NCI-H82 treated with DMSO at 0.1 percent for 48 hours (cell line): ENCODE data around the gene SSR1.

Experiments used
- DNase-seq: peaks from one replicate; lab custom pipeline; 2025; ENCODE audit not compliant: unreplicated experiment; lab: John Stamatoyannopoulos, UW

Gene SSR1

DNA sequence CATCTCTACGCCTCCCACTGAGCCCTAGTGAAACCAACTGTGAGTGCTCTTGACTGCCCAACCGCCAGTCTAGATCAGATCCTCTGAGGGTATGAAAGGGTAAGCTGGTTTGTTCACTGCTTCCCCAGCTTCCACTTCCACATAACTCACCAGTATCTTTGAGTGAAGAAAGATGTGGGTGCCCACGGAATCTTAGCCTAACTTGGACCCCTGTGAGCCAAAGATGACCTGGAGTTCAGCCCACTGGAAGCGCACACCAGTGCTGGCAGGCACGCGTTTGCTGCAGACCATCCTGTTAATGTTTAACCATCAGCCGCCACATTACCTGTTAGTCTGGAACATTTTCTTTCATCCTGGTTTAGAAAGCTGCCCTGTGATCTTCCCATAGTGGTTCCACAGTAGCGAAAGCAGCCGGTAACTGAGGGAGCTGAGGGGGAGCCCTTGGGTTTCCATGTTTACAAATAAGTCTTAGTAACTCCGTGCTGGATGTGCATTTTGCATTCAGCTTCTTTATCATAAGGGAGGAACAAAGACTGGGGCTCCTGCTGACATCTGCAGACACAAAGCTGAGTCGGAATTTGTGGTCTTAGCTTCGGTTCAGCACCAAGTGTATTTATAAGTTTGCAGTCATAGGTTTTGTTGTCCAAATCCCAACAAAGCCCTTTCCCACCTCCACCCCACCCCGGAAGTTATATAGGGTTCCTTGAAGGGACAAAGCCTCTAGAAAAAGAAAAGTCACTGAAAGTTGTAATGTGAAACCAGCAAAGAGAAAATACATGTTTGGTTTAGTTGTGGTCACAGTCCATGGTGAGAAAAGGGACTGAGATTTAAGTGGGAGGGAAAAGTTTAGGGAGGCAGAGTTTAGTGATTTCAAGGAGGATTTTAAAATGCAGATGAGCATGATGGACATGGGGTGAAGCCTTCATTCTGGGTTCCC lies 71.0 kb downstream of the SSR1 start:
- no peak for DNase-seq

DNA sequence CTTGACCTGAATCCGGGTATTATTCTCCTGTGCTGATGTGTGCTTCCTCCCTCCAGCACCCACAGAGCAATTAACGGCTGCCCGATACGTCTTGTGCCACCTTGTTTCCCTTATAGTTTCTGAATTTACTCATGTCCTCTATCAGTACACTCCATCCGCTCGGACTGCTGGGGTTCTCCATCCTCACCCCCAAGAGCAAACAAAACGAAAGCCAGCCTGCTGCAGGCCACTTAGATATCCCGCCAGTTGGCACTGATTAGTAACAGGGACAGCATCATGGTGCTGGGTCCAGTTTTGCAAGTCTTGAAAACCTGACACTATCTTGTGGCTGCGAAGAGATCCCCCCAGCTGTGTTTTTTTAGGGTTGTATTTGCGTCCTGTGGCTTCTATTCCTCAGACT lies 71.8 kb downstream of the SSR1 start:
- DNase-seq, result no peak

DNA sequence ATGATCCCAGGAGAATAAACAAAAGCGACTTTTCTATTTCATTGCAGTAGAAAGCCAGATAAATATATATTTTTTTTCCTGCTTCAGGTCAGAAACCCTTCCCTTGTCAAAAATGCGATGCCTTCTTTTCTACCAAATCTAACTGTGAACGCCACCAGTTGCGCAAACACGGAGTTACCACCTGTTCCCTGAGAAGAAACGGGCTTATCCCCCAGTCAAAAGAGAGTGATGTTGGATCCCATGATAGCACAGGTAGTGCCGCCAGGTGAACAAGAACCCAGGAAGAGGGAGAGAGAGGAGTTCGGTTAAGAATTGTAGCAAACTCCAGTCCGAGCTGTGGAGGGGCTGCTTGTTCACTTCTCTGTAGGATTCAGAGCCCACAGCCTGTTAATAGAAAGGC lies 72.6 kb downstream of the SSR1 start:
- DNase-seq, result no peak

DNA sequence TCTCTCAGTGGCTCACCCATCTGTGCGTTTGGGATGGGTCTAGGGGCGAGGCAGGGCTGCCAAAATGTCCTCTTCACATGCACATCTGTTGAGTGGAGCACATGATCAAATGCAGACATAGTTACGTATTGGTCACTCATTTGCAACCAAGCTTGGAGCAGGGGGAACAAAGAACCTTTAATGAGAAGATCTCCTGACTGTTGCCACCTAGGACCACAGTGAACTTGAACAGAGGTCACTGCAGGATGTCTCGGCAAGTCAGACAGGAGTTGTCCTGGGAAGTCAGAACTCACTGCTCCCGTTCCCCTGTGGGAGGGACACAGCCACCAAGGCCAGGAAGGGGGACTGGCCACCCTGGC lies 73.4 kb downstream of the SSR1 start:
- DNase-seq, result no peak

DNA sequence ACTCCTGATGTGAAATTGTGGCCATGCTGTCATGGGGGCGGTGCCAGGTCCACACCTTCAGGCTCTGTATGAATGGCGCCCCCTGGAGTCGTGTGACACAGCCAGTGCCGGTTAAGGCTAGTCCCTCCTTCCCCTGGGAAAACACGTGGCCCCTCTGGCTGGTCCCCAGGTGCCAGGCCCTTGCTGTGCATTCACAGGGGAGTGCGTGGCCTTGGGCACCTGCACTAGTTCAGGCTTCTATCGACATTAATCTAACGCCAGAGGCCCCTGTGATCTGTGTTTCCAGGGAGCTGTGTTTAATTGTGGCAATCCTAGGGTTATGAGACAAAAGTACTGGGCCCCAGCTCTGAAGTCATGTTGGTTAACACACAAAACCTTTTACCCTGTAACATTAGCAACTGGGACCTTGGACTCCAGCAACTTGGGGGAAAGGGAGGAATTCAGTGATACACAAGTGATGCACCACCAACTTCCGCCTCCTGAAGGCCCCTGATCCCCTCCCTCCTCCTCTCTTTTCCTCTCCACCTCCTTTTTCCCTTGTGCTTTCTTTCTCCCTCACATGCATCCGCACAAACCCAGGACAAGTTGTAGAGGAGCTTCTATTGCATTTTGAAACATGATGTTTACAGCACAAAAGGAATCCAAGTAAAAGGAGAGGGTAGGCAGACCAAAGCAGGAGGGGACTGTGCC lies 74.0 kb downstream of the SSR1 start:
- peak; percentile 92 for DNase-seq

DNA sequence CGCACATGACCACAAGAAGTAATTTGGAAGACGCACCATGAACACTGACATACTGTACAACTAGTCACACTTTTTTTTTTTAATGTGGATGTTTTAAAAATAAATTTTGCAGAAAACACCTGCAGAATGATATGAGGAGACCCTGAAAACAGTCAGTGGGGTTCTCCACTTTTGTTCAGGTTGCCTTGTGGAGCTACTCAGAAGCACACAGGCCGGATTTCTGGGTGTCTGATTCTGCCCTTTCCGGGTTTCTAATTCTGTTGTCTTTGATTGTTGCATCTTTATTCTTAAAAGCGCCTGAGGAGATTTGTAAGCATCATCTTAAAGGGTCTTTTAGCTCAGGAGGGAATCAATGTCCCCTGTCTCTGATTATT lies 74.5 kb downstream of the SSR1 start:
- DNase-seq, result no peak

DNA sequence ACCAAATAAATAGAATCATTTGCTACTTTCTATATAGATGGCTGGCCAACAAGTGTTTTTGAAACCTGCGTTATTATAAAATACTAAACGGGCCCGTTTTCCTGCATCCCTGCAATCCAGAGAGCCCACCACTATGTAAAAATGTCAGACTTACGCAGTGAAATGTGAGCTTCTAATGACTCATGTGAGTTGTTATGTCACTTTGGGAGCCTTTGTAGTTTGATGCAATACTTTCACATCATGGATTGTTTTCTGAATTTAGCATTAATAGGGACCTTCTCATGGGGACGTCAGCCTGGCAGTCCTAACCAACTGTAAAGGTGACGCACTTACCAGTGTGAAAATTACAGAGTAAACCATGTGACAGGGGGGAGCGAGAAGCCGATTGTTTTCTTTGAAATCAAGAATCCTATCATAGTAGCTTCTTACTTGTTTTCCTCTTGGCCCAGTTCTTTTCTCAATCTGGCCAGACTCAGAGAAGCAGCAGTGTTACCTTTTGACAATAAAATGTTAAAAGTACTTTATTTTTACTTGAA lies 75.3 kb downstream of the SSR1 start:
- DNase-seq, result no peak

DNA sequence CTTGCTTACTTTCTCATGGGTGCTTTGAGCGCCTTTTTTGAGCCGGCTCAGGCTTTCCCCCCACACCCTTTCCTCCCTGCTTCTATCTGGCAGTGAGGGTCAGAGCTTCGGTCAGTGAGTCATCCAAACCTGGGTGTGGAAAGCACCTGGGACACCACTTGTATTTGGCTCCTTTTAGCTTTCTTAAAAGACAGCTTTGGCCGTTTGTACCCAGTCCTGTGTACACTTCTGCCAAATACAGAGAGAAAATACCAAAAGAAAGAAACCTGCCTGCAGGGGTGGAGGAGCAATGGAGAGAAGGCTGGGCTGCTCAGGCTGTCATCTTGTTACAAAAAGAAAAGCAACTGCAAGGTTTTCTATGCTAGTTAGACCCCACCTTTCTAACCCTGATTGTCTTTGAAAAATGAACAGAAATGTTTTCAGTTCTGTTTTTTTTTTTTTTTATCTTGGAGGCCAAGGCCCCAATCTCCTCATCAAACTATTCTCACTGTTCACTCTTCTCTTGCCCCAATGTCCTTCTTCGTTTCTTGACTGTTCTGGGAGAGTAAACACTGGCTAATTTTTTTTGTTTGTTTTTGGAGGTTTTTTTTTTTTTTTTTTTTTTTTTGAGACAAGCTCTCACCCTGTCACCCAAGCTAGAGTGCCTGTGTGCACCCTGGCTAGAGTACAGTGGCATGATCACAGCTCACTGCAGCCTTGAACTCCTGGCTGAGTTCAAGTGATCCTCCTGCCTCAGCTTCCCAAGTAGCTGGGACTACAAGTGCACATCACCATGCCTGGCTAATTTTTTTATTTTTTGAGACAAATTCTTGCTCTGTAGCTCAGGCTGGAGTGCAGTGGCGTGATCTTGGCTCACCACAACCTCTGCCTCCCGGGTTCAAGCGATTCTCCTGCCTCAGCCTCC lies 76.4 kb downstream of the SSR1 start:
- no peak for DNase-seq

DNA sequence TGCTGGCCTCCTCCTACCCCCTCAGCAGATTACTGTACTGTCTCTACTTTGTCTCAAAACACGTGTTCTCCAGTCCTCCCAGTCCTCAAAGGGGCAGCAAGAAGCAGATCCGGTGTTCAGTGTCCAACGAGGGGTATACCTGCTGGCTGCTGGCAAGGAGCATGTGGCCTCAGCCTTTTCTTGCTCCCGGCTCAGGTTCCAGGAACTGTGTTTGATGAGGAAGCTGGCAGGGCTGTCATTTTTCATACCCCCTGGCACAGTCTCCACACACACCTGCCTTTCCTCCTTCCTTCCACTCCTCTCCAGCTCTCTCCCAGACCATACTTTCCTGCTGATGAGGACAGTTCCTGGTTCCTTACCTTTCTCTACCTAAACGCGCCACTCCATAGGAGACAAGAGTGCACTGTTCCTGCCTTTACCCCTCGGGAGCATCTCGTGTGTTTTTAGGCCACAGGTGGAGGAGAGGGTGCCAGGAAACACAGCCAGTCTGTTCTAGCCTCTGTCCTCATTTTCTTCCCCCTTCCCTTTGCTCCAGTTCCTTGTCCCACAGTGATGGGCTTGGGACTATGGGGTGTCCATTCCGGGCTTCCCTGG lies 77.2 kb downstream of the SSR1 start:
- no peak for DNase-seq

DNA sequence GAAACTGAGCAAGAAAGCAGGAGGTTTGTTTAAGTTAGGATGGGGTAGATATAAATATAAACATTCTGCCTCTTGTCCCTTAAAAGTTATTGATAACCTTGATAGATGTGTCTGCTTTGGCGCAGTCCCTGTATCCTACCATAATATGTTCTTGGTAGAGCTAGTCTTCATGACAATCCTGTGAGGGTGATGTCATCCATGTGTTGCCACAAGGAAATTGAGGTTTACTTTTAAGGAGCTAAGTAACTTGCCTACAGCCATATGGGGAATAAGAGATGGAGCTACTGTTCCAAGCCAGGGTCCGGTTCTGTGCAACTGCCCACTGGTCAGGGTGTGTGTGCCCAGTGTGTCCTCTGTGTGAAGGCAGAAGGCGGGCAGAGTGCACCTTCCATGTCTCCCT lies 78.5 kb downstream of the SSR1 start:
- no peak for DNase-seq

DNA sequence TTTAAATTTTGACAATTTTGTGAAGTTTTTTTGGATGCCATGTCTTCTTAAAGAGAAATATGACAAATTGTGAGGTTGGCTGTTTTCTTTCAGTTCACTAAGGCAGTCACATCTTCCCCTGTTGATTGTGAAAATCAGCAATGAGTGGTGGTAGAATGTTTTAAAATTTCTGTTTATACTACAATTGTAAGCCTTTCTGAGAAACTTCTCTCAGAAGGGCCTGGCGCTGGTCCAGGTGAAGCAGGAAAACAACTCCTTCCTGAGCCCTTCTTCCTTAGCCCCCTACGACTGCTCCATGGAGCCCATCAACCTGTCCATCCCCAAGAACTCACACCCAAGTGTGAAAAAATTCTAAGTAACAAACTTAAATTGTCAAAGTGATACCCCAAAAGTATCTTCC lies 80.6 kb downstream of the SSR1 start:
- no peak for DNase-seq

DNA sequence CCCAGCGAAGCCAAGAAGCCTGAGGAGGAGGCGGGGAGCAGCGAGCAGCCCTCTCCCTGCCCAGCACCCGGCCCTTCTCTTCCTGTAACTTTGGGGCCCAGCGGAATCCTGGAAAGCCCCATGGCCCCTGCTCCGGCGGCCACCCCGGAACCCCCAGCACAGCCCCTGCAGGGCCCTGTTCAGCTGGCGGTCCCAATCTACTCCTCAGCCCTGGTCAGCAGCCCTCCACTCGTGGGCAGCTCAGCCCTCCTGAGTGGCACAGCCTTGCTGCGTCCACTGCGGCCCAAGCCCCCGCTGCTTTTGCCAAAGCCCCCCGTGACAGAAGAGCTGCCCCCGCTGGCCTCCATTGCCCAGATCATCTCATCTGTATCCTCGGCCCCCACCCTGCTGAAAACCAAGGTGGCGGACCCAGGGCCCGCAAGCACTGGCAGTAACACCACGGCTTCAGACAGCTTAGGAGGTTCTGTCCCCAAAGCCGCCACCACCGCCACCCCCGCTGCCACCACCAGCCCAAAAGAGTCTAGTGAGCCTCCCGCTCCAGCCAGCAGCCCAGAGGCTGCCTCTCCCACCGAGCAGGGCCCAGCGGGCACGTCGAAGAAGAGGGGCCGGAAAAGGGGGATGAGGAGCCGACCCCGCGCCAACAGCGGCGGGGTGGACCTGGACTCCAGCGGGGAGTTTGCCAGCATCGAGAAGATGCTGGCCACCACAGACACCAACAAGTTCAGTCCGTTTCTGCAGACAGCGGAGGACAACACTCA lies 81.9 kb downstream of the SSR1 start:
- DNase-seq, result no peak

DNA sequence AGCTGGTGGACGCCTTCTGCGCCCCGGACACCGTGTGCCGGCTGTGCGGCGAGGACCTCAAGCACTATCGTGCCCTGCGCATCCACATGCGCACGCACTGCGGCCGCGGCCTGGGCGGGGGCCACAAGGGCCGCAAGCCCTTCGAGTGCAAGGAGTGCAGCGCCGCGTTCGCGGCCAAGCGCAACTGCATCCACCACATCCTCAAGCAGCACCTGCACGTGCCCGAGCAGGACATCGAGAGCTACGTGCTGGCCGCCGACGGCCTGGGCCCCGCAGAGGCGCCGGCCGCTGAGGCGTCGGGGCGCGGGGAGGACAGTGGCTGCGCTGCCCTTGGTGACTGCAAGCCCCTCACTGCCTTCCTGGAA lies 82.7 kb downstream of the SSR1 start:
- DNase-seq, result no peak

DNA sequence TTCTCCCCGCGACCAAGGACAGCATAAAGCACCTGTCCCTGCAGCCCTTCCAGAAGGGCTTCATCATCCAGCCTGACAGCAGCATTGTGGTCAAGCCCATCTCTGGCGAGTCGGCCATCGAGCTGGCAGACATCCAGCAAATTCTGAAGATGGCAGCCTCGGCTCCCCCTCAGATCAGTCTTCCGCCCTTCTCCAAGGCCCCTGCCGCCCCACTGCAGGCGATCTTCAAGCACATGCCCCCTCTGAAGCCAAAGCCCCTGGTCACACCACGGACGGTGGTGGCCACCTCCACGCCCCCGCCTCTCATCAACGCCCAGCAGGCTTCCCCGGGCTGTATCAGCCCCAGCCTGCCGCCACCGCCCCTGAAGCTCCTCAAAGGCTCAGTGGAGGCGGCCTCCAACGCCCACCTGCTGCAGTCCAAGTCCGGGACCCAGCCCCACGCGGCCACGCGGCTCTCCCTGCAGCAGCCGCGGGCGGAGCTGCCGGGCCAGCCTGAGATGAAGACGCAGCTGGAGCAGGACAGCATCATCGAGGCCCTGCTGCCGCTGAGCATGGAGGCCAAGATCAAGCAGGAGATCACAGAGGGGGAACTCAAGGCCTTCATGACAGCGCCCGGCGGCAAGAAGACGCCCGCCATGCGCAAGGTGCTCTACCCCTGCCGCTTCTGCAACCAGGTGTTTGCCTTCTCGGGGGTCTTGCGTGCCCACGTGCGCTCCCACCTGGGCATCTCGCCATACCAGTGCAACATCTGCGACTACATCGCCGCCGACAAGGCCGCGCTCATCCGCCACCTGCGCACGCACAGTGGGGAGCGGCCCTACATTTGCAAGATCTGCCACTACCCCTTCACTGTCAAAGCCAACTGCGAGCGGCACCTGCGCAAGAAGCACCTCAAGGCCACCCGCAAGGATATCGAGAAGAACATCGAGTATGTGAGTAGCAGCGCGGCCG lies 83.3 kb downstream of the SSR1 start:
- no peak for DNase-seq

DNA sequence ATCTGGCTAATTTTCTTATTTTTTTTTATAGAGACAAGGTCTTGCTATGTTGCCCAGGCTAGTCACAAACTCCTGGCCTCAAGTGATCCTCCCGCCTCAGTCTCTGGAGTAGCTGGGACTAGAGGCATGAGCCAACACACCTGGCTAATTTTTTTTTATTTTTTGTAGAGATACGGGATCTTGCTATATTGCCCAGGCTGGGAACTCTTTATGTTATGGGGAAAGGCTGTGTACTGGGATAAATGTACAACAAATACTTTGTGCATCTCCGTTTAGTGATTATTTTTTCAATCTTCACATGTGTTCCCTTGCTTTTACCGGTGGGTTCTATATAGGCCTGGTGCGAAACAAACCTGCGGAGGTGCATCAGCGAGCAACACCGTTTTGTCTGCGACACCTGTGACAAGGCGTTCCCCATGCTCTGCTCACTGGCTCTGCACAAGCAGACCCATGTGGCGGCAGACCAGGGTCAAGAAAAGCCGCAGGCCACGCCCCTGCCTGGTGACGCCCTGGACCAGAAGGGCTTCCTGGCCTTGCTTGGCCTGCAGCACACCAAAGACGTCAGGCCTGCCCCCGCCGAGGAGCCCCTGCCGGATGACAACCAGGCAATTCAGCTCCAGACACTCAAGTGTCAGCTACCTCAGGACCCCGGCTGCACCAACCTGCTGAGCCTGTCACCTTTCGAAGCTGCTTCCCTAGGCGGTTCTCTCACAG lies 84.2 kb downstream of the SSR1 start:
- no peak for DNase-seq

DNA sequence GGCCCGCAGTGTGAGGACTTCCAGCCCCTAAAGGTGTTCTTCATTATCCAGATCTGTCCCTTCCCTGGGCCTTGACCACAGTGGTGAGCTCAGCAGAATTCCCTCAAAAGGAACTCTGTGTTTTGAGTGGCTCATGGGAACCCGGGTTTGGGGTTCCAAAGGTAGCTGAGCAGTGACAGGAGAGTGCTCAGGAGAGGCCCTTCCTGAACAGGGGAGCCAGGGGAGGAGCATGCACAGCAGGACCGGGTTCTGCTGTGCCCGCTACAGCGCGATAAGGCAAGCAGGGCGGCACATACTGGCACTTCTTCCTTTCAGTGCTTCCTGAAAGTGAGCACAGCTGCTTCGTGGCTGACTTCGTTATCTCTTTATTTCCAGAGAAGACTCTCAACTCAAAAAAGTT lies 88.3 kb downstream of the SSR1 start:
- no peak for DNase-seq

DNA sequence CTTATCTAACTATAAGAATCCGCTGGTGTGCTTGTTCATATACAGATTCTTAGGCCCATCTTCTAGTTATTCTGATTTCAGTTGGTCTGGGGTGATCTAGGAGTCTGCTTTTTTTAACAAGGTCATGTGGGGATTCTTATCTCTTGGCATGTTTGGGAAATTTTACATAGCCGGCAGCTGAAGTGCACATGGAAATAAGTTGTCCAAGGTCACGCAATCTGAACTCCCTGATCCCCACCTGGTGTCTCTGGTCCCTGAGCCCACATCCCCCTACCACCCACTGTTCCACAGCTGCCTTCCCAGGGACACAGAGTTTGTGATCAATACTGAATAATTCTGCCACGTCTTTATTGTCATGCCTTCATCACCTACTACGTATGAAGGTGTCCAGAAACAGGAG lies 90.8 kb downstream of the SSR1 start:
- no peak for DNase-seq

DNA sequence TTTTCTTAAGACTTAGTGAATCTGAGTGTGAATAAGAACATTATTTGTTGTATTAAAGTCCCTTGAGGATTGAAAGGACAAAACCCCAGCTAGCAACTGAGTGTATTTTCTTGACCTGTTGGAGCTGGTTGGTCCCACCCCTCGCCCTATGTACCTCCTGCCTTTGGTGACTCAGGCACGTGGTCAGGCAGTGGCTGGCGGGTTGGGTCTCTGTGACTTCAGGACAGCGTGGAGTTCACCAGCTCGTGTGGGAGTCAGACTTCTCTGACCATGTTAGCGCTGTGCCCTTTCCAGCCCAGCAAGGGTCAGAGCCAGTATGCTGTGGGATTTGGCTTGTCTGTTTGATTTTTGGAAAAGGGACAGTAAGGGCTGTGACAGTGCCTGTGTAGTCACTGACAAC lies 93.7 kb downstream of the SSR1 start:
- no peak for DNase-seq
